ENCODE measurements around the gene KCNAB2.

DNA sequence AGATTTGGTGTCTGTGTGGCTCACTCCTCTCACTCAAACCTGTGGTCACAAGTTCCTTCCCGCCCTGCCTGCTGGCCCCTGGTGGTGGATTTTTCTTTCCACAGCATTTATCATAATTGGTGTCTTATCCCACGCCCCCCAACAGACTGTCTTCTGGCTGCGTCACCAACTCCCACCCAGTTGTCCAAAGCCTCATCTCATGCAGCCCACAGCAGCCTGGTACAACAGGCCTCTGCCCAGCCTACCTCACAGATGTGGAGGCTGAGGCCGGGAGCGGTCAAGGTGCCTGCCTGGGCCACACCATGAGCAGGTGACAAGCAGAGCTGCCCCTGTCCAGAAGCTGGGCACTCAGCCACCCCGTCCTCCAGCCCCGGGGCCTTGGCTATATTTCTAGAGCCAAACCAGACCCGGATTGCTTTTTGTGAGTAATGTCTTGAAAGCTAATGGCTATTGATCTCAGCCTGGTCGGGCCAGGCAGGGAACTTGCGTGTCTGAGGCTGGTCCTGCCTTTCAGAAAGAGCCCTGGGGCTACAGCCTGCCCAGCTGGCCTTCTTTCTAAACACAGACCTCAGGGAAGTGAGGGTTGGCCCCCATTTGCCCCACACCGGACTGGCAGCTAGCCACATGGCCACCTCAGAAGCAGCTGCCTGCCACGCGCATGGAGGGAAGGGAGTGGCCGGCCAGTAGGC lies 2.6 kb downstream of the KCNAB2 start:
- no peak for TF ChIP-seq SP1 (IDR thresholded peaks at IDR 0.05)
- no peak for TF ChIP-seq RAD21 (IDR thresholded peaks at IDR 0.05)
- TF ChIP-seq, protein P1, sequence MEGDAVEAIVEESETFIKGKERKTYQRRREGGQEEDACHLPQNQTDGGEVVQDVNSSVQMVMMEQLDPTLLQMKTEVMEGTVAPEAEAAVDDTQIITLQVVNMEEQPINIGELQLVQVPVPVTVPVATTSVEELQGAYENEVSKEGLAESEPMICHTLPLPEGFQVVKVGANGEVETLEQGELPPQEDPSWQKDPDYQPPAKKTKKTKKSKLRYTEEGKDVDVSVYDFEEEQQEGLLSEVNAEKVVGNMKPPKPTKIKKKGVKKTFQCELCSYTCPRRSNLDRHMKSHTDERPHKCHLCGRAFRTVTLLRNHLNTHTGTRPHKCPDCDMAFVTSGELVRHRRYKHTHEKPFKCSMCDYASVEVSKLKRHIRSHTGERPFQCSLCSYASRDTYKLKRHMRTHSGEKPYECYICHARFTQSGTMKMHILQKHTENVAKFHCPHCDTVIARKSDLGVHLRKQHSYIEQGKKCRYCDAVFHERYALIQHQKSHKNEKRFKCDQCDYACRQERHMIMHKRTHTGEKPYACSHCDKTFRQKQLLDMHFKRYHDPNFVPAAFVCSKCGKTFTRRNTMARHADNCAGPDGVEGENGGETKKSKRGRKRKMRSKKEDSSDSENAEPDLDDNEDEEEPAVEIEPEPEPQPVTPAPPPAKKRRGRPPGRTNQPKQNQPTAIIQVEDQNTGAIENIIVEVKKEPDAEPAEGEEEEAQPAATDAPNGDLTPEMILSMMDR (IDR thresholded peaks at IDR 0.05; ENCODE audit: low read depth, low read length, missing input control) = no peak
- no peak for TF ChIP-seq GABPA (IDR thresholded peaks at IDR 0.05 in 1 of 2, conservative IDR thresholded peaks at IDR 0.05 in 1 of 2)
- TF ChIP-seq, protein P2, sequence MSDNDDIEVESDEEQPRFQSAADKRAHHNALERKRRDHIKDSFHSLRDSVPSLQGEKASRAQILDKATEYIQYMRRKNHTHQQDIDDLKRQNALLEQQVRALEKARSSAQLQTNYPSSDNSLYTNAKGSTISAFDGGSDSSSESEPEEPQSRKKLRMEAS (IDR thresholded peaks at IDR 0.05) = no peak

Data from liver (tissue), 3 donors.